GM18507 (cell line): ENCODE results near the gene PDSS2.

Experiments used
- DNase-seq: peaks from one replicate; pipeline ENCODE4 v3.0.0; 2011; ENCODE audit warnings: low read depth; ENCODE audit not compliant: insufficient read length; ENCODE audit errors: extremely low spot score
- FAIRE-seq: peaks from 2 replicates; lab custom pipeline; 2011; peaks lifted over from hg19 to GRCh38; lab: Jason Lieb, UNC

The PDSS2 gene

GRCh38 chr6:107459283-107460082, at the start of gene PDSS2:
TSS of gene PDSS2 (minus strand) at chr6:107459564. CDS start at chr6:107459285, 279 bp downstream.
- DNase-seq = peak; percentile 98
- FAIRE-seq = peak; percentile 97

GRCh38 chr6:107506145-107506544, 46.8 kb upstream of the PDSS2 start:
- FAIRE-seq (no peak), DNase-seq (no peak)

- DNase-seq (no peak), FAIRE-seq (no peak)
These were observed 45.1 kb upstream of the PDSS2 start for GRCh38 chr6:107504270-107505026.

GRCh38 chr6:107496892-107497684, 37.7 kb upstream of the PDSS2 start:
- no peak for DNase-seq
- no peak for FAIRE-seq

GRCh38 chr6:107495971-107496370, 36.6 kb upstream of the PDSS2 start:
- FAIRE-seq (no peak), DNase-seq (no peak)

- DNase-seq = no peak
These were observed 35.9 kb upstream of the PDSS2 start for GRCh38 chr6:107495196-107495643.

GRCh38 chr6:107493158-107494057, 34.0 kb upstream of the PDSS2 start:
- no peak for DNase-seq
- FAIRE-seq = no peak

More at GRCh38 chr6:107495196-107495643, 35.9 kb upstream of the PDSS2 start:
- FAIRE-seq = no peak

- FAIRE-seq (no peak), DNase-seq (no peak)
These were observed 32.6 kb upstream of the PDSS2 start for GRCh38 chr6:107491760-107492660.

GRCh38 chr6:107491138-107491609, 31.8 kb upstream of the PDSS2 start:
- no peak for FAIRE-seq
- DNase-seq = no peak

GRCh38 chr6:107490566-107491137, 31.3 kb upstream of the PDSS2 start:
- DNase-seq = no peak
- no peak for FAIRE-seq

- FAIRE-seq = no peak
- DNase-seq = peak; percentile 9
These were observed 30.5 kb upstream of the PDSS2 start, which contains the start of gene SOBP for GRCh38 chr6:107489636-107490565. TSS of gene SOBP (plus strand) at chr6:107490117. CDS start at chr6:107490617, 500 bp downstream.

- no peak for FAIRE-seq
- no peak for DNase-seq
These were observed 29.7 kb upstream of the PDSS2 start for GRCh38 chr6:107488875-107489635.

GRCh38 chr6:107488174-107488874, 29.0 kb upstream of the PDSS2 start:
- DNase-seq = no peak
- no peak for FAIRE-seq

- FAIRE-seq = no peak
- no peak for DNase-seq
These were observed 25.8 kb upstream of the PDSS2 start for GRCh38 chr6:107485157-107485556.

- FAIRE-seq (no peak), DNase-seq (no peak)
These were observed 19.8 kb upstream of the PDSS2 start for GRCh38 chr6:107479089-107479690.
